Hepatic stellate cell (primary cell): ENCODE measurements around the gene QKI.
A peak's percentile ranks its signal among the peaks of the same experiment; 100 is the strongest.
"Not testable (repeated sequence)": the region's sequence is repeated elsewhere in the genome, so short reads cannot be mapped to it uniquely, and the experiment has no call there.

Source experiments
- DNase-seq: peaks from one replicate; pipeline ENCODE4 v3.0.0; 2011; ENCODE audit warnings: low spot score

QKI gene

GRCh38 chr6:163414117-163414945, at the start of gene QKI:
QKI (plus strand) TSS chr6:163414718; CDS start chr6:163415194, 476 bp downstream.
- DNase-seq = peak; percentile 72

- DNase-seq = no peak
These were observed 48.2 kb upstream of the QKI start for GRCh38 chr6:163366288-163366687.

- no peak for DNase-seq
These were observed 46.9 kb upstream of the QKI start for GRCh38 chr6:163367497-163368183.

GRCh38 chr6:163369141-163369540, 45.4 kb upstream of the QKI start:
- DNase-seq = no peak

GRCh38 chr6:163369628-163370365, 44.7 kb upstream of the QKI start:
- no peak for DNase-seq

GRCh38 chr6:163370464-163371117, 43.9 kb upstream of the QKI start:
- DNase-seq = no peak

- no peak for DNase-seq
These were observed 43.4 kb upstream of the QKI start for GRCh38 chr6:163371129-163371528.

GRCh38 chr6:163373240-163373639, 41.3 kb upstream of the QKI start:
- no peak for DNase-seq

- no peak for DNase-seq
These were observed 39.2 kb upstream of the QKI start for GRCh38 chr6:163375361-163375760.

GRCh38 chr6:163376187-163376586, 38.3 kb upstream of the QKI start:
- no peak for DNase-seq

- no peak for DNase-seq
These were observed 37.0 kb upstream of the QKI start for GRCh38 chr6:163377561-163377960.

- no peak for DNase-seq
These were observed 34.3 kb upstream of the QKI start for GRCh38 chr6:163380216-163380615.

- DNase-seq = no peak
These were observed 33.3 kb upstream of the QKI start for GRCh38 chr6:163381118-163381756.

GRCh38 chr6:163383396-163383795, 31.1 kb upstream of the QKI start:
- DNase-seq = not testable (repeated sequence)

GRCh38 chr6:163383912-163384311, 30.6 kb upstream of the QKI start:
- no peak for DNase-seq

- no peak for DNase-seq
These were observed 30.0 kb upstream of the QKI start for GRCh38 chr6:163384510-163384909.

GRCh38 chr6:163385503-163385902, 29.0 kb upstream of the QKI start:
- not testable (repeated sequence) for DNase-seq

- no peak for DNase-seq
These were observed 28.1 kb upstream of the QKI start for GRCh38 chr6:163386329-163386908.

GRCh38 chr6:163387317-163387716, 27.2 kb upstream of the QKI start:
- no peak for DNase-seq

- DNase-seq = no peak
These were observed 25.2 kb upstream of the QKI start for GRCh38 chr6:163389354-163389753.

GRCh38 chr6:163390770-163391169, 23.7 kb upstream of the QKI start:
- no peak for DNase-seq
